GM19468 (cell line): Measurements from ENCODE around the gene SENP1.

Experiments
- ATAC-seq: cut with Tn5 transposase; IDR thresholded peaks from one replicate; pipeline ENCODE4 v1.9.1; 2021; ENCODE audit warnings: mild to moderate bottlenecking, moderate library complexity, moderate number of reproducible peaks; ENCODE audit not compliant: unreplicated experiment; ENCODE audit errors: extremely low read depth

The SENP1 gene

GRCh38 chr12:48070731-48071130 is 35.1 kb downstream of the SENP1 start:
- no peak for ATAC-seq

GRCh38 chr12:48070033-48070432 is 35.8 kb downstream of the SENP1 start:
- no peak for ATAC-seq

- no peak for ATAC-seq
Measured at GRCh38 chr12:48069241-48069640, 36.6 kb downstream of the SENP1 start.

GRCh38 chr12:48068457-48068856 is 37.4 kb downstream of the SENP1 start:
- no peak for ATAC-seq

GRCh38 chr12:48067250-48067938 is 38.5 kb downstream of the SENP1 start:
- no peak for ATAC-seq

GRCh38 chr12:48065041-48065440 is 40.8 kb downstream of the SENP1 start:
- no peak for ATAC-seq

GRCh38 chr12:48063530-48063929 is 42.3 kb downstream of the SENP1 start:
- no peak for ATAC-seq

GRCh38 chr12:48061938-48062719 is 43.8 kb downstream of the SENP1 start:
- no peak for ATAC-seq

- no peak for ATAC-seq
Measured at GRCh38 chr12:48060474-48060873, 45.4 kb downstream of the SENP1 start.

- no peak for ATAC-seq
Measured at GRCh38 chr12:48058771-48059170, 47.1 kb downstream of the SENP1 start.

- ATAC-seq = no peak
Measured at GRCh38 chr12:48054955-48055821, 50.7 kb downstream of the SENP1 start.

GRCh38 chr12:48053883-48054282 is 52.0 kb downstream of the SENP1 start:
- ATAC-seq = no peak

GRCh38 chr12:48053122-48053521 is 52.8 kb downstream of the SENP1 start:
- no peak for ATAC-seq

GRCh38 chr12:48051681-48052080 is 54.2 kb downstream of the SENP1 start:
- ATAC-seq = no peak

GRCh38 chr12:48050174-48050573 is 55.7 kb downstream of the SENP1 start:
- no peak for ATAC-seq

- ATAC-seq = no peak
Measured at GRCh38 chr12:48045965-48046518, 59.8 kb downstream of the SENP1 start.

GRCh38 chr12:48045061-48045846 is 60.6 kb downstream of the SENP1 start:
- ATAC-seq = no peak

- ATAC-seq = no peak
Measured at GRCh38 chr12:48044396-48044795, 61.5 kb downstream of the SENP1 start.

- no peak for ATAC-seq
Measured at GRCh38 chr12:48043771-48044170, 62.1 kb downstream of the SENP1 start.
